Peyer's patch (tissue), 4 donors: ENCODE data around the gene LCN2.

Experiments
- CTCF ChIP-seq, 6 experiments: fragments of 450-650 bp in 4 of 6; fragments of 200-600 bp in 2 of 6; sonication (generic) in 1 of 6; IDR thresholded peaks; one replicate each; pipeline ENCODE4 v1.5.1; 2017 to 2019; ENCODE audit warnings: antibody characterized with exemption in 6 of 6, mild to moderate bottlenecking in 3 of 6, moderate library complexity in 1 of 6
- POLR2A ChIP-seq, 2 donors: fragments of 450-650 bp; IDR thresholded peaks; one replicate each; pipeline ENCODE4 v1.5.1; 2017; ENCODE audit warnings: antibody characterized with exemption in 2 of 2, mild to moderate bottlenecking in 2 of 2, moderate library complexity in 2 of 2

- TF ChIP-seq CTCF (IDR thresholded peaks at IDR 0.05), result no peak
- no peak for TF ChIP-seq POLR2A (IDR thresholded peaks at IDR 0.05)
Measured at GRCh38 chr9:128102196-128102595, 47.1 kb upstream of the LCN2 start.
